H7 (cell line): ENCODE data around the gene KANSL1. TPM values are rescaled to one million over a fixed set of nuclear protein-coding genes. Genes with fewer than 3 reads are reported as not detected.
"Not testable (repeated sequence)": the region's sequence is repeated elsewhere in the genome, so short reads cannot be mapped to it uniquely, and the experiment has no call there.

Source experiments
- DNase-seq: peaks from one replicate; pipeline ENCODE4 v3.0.0; 2012
- H3K27me3 ChIP-seq: 2 replicates; pipeline ENCODE4 v1.6.0; 2011; ENCODE audit warnings: mild to moderate bottlenecking, low read length; ENCODE audit not compliant: control insufficient read depth, insufficient read depth
- H3K36me3 ChIP-seq: replicated peaks from 2 replicates; pipeline ENCODE4 v1.5.1; 2011; ENCODE audit warnings: low read length; ENCODE audit not compliant: control insufficient read depth, insufficient read depth
- H3K4me3 ChIP-seq: 2 replicates; pipeline ENCODE4 v1.5.1; 2011; ENCODE audit warnings: low read depth, mild to moderate bottlenecking, control low read depth, low read length, moderate library complexity; ENCODE audit not compliant: insufficient read depth
- total RNA-seq: library from RNA; depleted of rRNA; stranded (reverse); fragments of >200 nt; shearing (Covaris generic); gene quantifications from 2 replicates; pipeline ENCODE4 v1.2.3, GENCODE V29; 2014; rRNA removed

Gene KANSL1, protein sequence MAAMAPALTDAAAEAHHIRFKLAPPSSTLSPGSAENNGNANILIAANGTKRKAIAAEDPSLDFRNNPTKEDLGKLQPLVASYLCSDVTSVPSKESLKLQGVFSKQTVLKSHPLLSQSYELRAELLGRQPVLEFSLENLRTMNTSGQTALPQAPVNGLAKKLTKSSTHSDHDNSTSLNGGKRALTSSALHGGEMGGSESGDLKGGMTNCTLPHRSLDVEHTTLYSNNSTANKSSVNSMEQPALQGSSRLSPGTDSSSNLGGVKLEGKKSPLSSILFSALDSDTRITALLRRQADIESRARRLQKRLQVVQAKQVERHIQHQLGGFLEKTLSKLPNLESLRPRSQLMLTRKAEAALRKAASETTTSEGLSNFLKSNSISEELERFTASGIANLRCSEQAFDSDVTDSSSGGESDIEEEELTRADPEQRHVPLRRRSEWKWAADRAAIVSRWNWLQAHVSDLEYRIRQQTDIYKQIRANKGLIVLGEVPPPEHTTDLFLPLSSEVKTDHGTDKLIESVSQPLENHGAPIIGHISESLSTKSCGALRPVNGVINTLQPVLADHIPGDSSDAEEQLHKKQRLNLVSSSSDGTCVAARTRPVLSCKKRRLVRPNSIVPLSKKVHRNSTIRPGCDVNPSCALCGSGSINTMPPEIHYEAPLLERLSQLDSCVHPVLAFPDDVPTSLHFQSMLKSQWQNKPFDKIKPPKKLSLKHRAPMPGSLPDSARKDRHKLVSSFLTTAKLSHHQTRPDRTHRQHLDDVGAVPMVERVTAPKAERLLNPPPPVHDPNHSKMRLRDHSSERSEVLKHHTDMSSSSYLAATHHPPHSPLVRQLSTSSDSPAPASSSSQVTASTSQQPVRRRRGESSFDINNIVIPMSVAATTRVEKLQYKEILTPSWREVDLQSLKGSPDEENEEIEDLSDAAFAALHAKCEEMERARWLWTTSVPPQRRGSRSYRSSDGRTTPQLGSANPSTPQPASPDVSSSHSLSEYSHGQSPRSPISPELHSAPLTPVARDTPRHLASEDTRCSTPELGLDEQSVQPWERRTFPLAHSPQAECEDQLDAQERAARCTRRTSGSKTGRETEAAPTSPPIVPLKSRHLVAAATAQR (N-terminal part only)
- total RNA-seq = 35.2 and 41.4 TPM in 2 replicates

DNA sequence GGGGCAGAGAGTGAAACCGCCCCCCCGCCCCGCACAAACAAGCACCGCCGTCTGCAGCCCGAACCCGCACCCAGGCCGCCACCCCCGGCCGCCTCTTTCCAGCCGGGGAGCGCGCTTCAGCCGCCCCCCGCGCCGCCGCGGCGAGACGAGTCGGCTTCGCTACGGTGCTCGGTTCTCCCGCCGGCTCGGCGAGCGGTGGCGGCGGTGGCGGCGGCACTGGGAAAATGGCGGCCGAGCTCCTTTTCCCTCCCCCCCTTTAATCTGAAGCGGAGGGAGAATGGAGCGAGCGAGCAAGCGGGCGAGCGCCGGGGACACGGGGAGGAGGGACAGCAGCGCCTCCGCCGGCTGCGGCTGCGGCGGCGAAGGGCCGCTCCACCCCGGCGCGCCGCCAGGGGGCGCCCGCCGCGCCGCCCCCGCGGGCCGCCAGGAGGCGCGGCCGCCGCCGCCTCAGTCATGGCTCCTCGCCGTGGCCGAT is at the start of gene KANSL1:
Gene KANSL1 (minus strand): TSS at position 279 of the 475 bp plus-strand sequence. CDS start 21,286 bp downstream, outside the sequence.
- DNase-seq = peak; percentile 98
- H3K36me3 ChIP-seq = no peaks in the 10 kb centered on the region; the same call in 1 of the 2 replicates
- peak within 1 kb of the TSS; percentile 83 for H3K4me3 ChIP-seq
- H3K27me3 ChIP-seq = no peaks in the 10 kb centered on the region

DNA sequence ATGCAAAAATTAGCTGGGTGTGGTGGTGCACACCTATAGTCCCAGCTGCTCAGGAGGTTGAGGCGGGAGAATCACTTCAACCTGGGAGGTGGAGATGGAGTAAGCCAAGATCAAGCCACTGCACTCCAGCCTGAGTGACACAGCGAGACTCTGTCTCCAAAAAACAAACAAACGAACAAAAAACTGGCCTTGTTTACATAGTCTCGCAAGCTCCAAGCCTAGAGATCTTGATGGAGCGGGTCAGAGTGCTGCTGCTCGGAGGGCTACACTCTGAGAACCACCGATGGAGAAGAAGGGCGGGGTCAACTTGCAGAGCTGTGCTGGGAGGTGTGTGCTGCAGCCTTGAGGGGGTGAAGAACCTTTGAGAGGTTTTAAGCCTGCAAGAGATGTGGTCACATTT is 38.1 kb upstream of the KANSL1 start:
- not testable (repeated sequence) for H3K4me3 ChIP-seq, DNase-seq, H3K27me3 ChIP-seq, H3K36me3 ChIP-seq

DNA sequence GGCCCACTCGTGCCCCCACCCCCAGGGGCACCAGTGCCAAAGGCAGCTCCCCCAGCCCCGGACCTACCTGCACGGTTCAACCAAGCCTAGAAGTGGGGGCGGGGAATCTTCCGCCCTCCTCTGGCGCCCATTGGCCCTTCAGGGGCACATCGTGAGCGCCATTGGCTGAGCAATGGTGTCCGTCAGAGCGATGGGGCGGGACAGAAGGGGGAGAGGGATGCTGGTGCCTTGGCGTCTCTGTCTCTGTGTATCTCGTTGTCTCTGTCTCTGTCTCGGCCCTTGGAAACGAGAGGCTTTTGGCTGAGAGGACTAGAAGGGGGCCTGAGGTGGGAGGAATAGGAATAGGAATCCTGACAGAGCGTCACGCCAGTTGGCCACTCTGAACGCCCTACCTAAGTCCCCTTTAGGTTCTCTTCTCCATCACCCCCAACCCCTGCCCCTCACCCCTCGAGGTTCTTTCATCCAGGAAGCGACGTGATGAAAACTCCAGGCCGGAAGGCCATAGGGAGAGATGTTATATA is 32.1 kb upstream of the KANSL1 start:
- DNase-seq = peak; percentile 94
- H3K4me3 ChIP-seq = peak overlapping the region; percentile 40
- not testable (repeated sequence) for H3K27me3 ChIP-seq

DNA sequence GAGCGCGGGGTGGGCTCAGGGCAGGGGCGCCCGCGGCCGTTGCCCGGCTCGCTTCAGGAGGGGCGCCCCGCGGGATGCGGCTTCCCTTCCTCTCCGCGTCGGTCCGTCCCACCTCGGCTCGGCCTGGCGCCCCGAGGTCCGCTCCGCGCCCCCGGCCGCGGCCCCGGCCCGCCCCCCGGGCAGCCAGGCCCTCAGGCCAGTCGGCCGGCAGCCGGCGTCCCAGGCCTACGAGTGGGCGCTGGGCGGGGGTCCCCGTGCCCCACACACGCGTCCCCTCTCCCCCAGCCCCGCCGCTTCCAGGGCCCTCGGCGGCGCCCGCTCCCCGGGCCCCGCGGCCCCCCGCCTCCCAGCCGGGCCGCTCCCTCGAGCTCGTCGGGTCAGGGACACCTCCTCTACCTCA is 31.6 kb upstream of the KANSL1 start:
- H3K4me3 ChIP-seq = peak overlapping the region; percentile 40
- peak; percentile 74 for DNase-seq
- not testable (repeated sequence) for H3K27me3 ChIP-seq

More for the DNA sequence above, 32.1 kb upstream of the KANSL1 start:
- H3K36me3 ChIP-seq = not testable (repeated sequence)

DNA sequence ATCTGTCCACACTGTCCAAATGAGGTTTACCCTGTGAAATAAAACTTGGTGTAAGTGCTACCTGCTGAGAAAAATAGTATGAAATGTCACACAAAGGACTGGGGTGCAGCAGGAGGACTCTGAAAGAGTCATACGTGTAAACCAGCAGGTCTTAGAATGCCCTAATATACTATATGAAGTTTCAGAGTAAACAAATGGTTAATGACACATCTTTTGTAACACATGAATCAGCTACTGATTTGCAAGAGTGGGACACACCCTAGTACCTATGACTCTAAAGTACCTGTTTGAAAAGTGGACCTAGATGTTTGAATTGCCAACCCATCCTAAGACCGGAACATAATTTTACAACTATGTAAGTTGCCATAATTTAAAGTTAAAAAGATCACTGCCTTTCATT is 29.8 kb upstream of the KANSL1 start:
- not testable (repeated sequence) for DNase-seq, H3K4me3 ChIP-seq, H3K36me3 ChIP-seq, H3K27me3 ChIP-seq

More for the DNA sequence above, 31.6 kb upstream of the KANSL1 start:
- not testable (repeated sequence) for H3K36me3 ChIP-seq

DNA sequence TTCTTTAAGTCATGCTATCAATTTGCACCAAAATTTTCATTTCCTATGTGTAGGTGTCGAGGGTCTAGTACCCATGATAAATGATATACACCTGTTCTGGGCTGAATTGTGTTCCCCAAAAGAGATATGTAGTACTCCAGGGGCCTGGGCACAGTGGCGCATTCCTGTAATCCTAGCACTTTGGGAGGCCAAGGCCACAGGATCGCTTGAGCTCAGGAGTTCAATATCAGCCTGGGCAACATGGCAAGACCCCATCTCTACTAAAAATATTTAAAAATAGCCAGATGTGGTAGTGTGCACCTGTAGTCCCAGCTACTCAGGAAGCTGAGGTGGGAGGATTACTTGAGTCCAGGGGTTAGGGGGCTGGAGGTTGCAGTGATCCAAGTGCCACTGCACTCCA is 23.5 kb upstream of the KANSL1 start:
- H3K36me3 ChIP-seq = peaks cover 9% of the 10 kb centered on the region
- no peak overlapping the region for H3K4me3 ChIP-seq
- no peak for DNase-seq
- H3K27me3 ChIP-seq = no peaks in the 10 kb centered on the region

GRCh38 chr17:46212634-46213435 is 19.6 kb upstream of the KANSL1 start:
- no peak overlapping the region for H3K4me3 ChIP-seq
- peaks cover 6% of the 10 kb centered on the region for H3K36me3 ChIP-seq
- no peaks in the 10 kb centered on the region for H3K27me3 ChIP-seq
- DNase-seq = peak; percentile 82

- Histone ChIP-seq H3K36me3 (peaks cover 2% of the 10 kb centered on the region), H3K4me3 (no peak overlapping the region), H3K27me3 (no peaks in the 10 kb centered on the region)
- DNase-seq = peak; percentile 1
Measured at GRCh38 chr17:46208997-46209396, 15.8 kb upstream of the KANSL1 start.

DNA sequence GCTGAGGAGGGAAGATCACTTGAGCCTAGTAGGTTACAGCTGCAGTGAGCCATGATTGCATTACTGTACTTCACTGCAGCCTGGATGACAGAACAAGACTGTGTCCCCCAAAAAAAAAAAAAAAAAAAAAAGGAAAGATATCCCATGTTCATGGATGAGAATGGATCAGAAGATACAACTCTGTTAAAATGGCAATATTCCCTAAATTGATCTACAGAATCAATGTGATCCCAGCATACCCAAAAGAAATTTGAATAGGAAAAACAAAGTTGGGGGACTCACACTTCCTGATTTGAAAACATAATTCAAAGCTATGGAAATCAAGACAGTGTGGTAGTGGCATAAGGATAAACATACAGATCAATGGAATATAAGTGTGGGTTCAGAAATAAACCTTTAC is 12.7 kb upstream of the KANSL1 start:
- Histone ChIP-seq H3K27me3 (no peaks in the 10 kb centered on the region), H3K4me3 (no peak overlapping the region), H3K36me3 (no peaks in the 10 kb centered on the region; the same call in none of the 2 replicates)
- DNase-seq = no peak

- H3K36me3 ChIP-seq = no peaks in the 10 kb centered on the region; the same call in 1 of the 2 replicates
- no peak for DNase-seq
- no peak overlapping the region for H3K4me3 ChIP-seq
- H3K27me3 ChIP-seq = no peaks in the 10 kb centered on the region
Measured at GRCh38 chr17:46202424-46202823, 9.2 kb upstream of the KANSL1 start.

- Histone ChIP-seq H3K36me3 (no peaks in the 10 kb centered on the region; the same call in none of the 2 replicates), H3K4me3 (no peak overlapping the region), H3K27me3 (no peaks in the 10 kb centered on the region)
- DNase-seq = no peak
Measured at GRCh38 chr17:46201491-46201890, 8.3 kb upstream of the KANSL1 start.

GRCh38 chr17:46200197-46200596 is 7.0 kb upstream of the KANSL1 start:
- no peaks in the 10 kb centered on the region; the same call in none of the 2 replicates for H3K36me3 ChIP-seq
- DNase-seq = no peak
- no peaks in the 10 kb centered on the region for H3K27me3 ChIP-seq
- H3K4me3 ChIP-seq = no peak overlapping the region

- Histone ChIP-seq H3K4me3 (no peak overlapping the region), H3K27me3 (no peaks in the 10 kb centered on the region), H3K36me3 (no peaks in the 10 kb centered on the region; the same call in none of the 2 replicates)
- no peak for DNase-seq
Measured at GRCh38 chr17:46199379-46199778, 6.2 kb upstream of the KANSL1 start.
